Astrocyte (in vitro differentiated cells and primary cell): ENCODE results near the gene TMEM183A. TPM values are rescaled to one million over a fixed set of nuclear protein-coding genes. Genes with fewer than 3 reads are reported as not detected.

Experiments
- DNase-seq: peaks from one replicate; pipeline ENCODE4 v3.0.0-alpha.2; 2010; ENCODE audit warnings: low read depth
- FAIRE-seq: peaks from 2 replicates; lab custom pipeline; 2011; peaks lifted over from hg19 to GRCh38; lab: Jason Lieb, UNC
- H2AFZ ChIP-seq: 2 replicates; pipeline ENCODE4 v1.6.0; 2012; ENCODE audit warnings: low read depth, low read length, inconsistent platforms
- H3K27ac ChIP-seq: 2 replicates; pipeline ENCODE4 v1.5.1; 2011; ENCODE audit warnings: low read depth, low read length, inconsistent platforms
- H3K27me3 ChIP-seq: 2 replicates; pipeline ENCODE4 v1.6.0; 2011; ENCODE audit warnings: low read length, inconsistent platforms; ENCODE audit not compliant: insufficient read depth
- H3K36me3 ChIP-seq: 2 replicates; pipeline ENCODE4 v1.5.1; 2011; ENCODE audit warnings: low read length, inconsistent platforms; ENCODE audit not compliant: insufficient read depth
- H3K4me1 ChIP-seq: 2 replicates; pipeline ENCODE4 v1.5.1; 2011; ENCODE audit warnings: low read length, inconsistent platforms; ENCODE audit not compliant: insufficient read depth
- H3K4me2 ChIP-seq: 2 replicates; pipeline ENCODE4 v1.6.0; 2012; ENCODE audit warnings: low read length, inconsistent platforms
- H3K4me3 ChIP-seq: 2 replicates; pipeline ENCODE4 v1.5.1; 2011; ENCODE audit warnings: low read depth, mild to moderate bottlenecking, low read length, inconsistent platforms; ENCODE audit not compliant: insufficient read depth
- H3K79me2 ChIP-seq: 2 replicates; pipeline ENCODE4 v1.6.0; 2012; ENCODE audit warnings: mild to moderate bottlenecking, low read length, inconsistent platforms; ENCODE audit not compliant: insufficient read depth
- H3K9ac ChIP-seq: 2 replicates; pipeline ENCODE4 v1.6.0; 2012; ENCODE audit warnings: mild to moderate bottlenecking, low read length, inconsistent platforms
- H3K9me3 ChIP-seq: 2 replicates; pipeline ENCODE4 v1.5.1; 2012; ENCODE audit warnings: low read depth, mild to moderate bottlenecking, low read length, inconsistent platforms; ENCODE audit not compliant: insufficient read depth
- H4K20me1 ChIP-seq: 2 replicates; pipeline ENCODE4 v1.6.0; 2012; ENCODE audit warnings: low read length, inconsistent platforms; ENCODE audit not compliant: insufficient read depth
- H3K27ac Mint-ChIP-seq: one replicate; pipeline ENCODE4 v1.8.0; 2021; ENCODE audit warnings: mild to moderate bottlenecking, mixed read lengths; ENCODE audit not compliant: unreplicated experiment
- H3K27me3 Mint-ChIP-seq: one replicate; pipeline ENCODE4 v1.8.0; 2021; ENCODE audit warnings: low read depth, mixed read lengths; ENCODE audit not compliant: unreplicated experiment
- H3K36me3 Mint-ChIP-seq: one replicate; pipeline ENCODE4 v1.8.0; 2021; ENCODE audit warnings: low read depth, mixed read lengths; ENCODE audit not compliant: unreplicated experiment
- H3K4me1 Mint-ChIP-seq: one replicate; pipeline ENCODE4 v1.8.0; 2021; ENCODE audit warnings: low read depth, mixed read lengths; ENCODE audit not compliant: unreplicated experiment
- H3K4me3 Mint-ChIP-seq: one replicate; pipeline ENCODE4 v1.8.0; 2021; ENCODE audit warnings: mild to moderate bottlenecking, moderate library complexity, mixed read lengths; ENCODE audit not compliant: unreplicated experiment
- H3K9me3 Mint-ChIP-seq: one replicate; pipeline ENCODE4 v1.8.0; 2021; ENCODE audit warnings: mild to moderate bottlenecking, mixed read lengths; ENCODE audit not compliant: unreplicated experiment
- CTCF ChIP-seq: IDR thresholded peaks from 2 replicates; pipeline ENCODE4 v1.5.1; 2011; ENCODE audit warnings: low read depth, mild to moderate bottlenecking, inconsistent platforms, low read length, moderate library complexity; ENCODE audit not compliant: insufficient read depth
- EZH2 ChIP-seq: IDR thresholded peaks from 2 replicates; pipeline ENCODE4 v1.6.1; 2012; ENCODE audit warnings: mild to moderate bottlenecking, low read length, inconsistent platforms; ENCODE audit not compliant: insufficient read depth
- total RNA-seq: library from RNA; stranded (reverse); gene quantifications from 2 replicates; pipeline ENCODE4 v1.2.1, GENCODE V29; 2021

The TMEM183A gene
- total RNA-seq, 1 donor from 2014 or later = 68.6 TPM

- H3K27me3 ChIP-seq = peaks cover 6% of the 10 kb centered on the region
- Mint-ChIP-seq H3K4me3 (no peak overlapping the region), H3K9me3 (no peaks in the 10 kb centered on the region), H3K27ac (no peak overlapping the region), H3K36me3 (peaks cover 31% of the 10 kb centered on the region), H3K27me3 (peaks cover 26% of the 10 kb centered on the region), H3K4me1 (peaks cover 10% of the 10 kb centered on the region)
- TF ChIP-seq CTCF (no peak), EZH2 (no peak)
- DNase-seq (no peak), FAIRE-seq (no peak)
- H3K4me1 ChIP-seq = no peaks in the 10 kb centered on the region
- H3K4me3 ChIP-seq = no peak overlapping the region
- H3K9me3 ChIP-seq = no peaks in the 10 kb centered on the region
- no peaks in the 10 kb centered on the region for H3K79me2 ChIP-seq
- H3K9ac ChIP-seq = no peak overlapping the region
- H3K36me3 ChIP-seq = no peaks in the 10 kb centered on the region
- no peak overlapping the region for H3K27ac ChIP-seq
- H4K20me1 ChIP-seq = no peaks in the 10 kb centered on the region
- H3K4me2 ChIP-seq = no peak overlapping the region
- H2AFZ ChIP-seq = no peak overlapping the region
Measured at GRCh38 chr1:203057911-203058675, 50.9 kb downstream of the TMEM183A start.

GRCh38 chr1:203058676-203058935 lies 51.4 kb downstream of the TMEM183A start:
- H3K27ac ChIP-seq = no peak overlapping the region

More at GRCh38 chr1:203058676-203058935, 51.4 kb downstream of the TMEM183A start:
- no peak for FAIRE-seq
- Mint-ChIP-seq H3K4me1 (peaks cover 10% of the 10 kb centered on the region), H3K27me3 (peaks cover 29% of the 10 kb centered on the region), H3K27ac (no peak overlapping the region), H3K9me3 (no peaks in the 10 kb centered on the region), H3K36me3 (peaks cover 36% of the 10 kb centered on the region), H3K4me3 (no peak overlapping the region)
- TF ChIP-seq EZH2 = no peak
- no peak for TF ChIP-seq CTCF
- H4K20me1 ChIP-seq = no peaks in the 10 kb centered on the region
- DNase-seq = no peak
- H3K27me3 ChIP-seq = peaks cover 6% of the 10 kb centered on the region
- no peak overlapping the region for H3K4me3 ChIP-seq
- H3K79me2 ChIP-seq = no peaks in the 10 kb centered on the region
- H2AFZ ChIP-seq = no peak overlapping the region
- no peaks in the 10 kb centered on the region for H3K9me3 ChIP-seq
- H3K4me1 ChIP-seq = no peaks in the 10 kb centered on the region
- no peak overlapping the region for H3K9ac ChIP-seq
- no peak overlapping the region for H3K4me2 ChIP-seq
- no peaks in the 10 kb centered on the region for H3K36me3 ChIP-seq
